ENCODE results near the gene SDCCAG8. TPM values are rescaled to one million over a fixed set of nuclear protein-coding genes. Genes with fewer than 3 reads are reported as not detected.

SDCCAG8 gene
- total and polyA plus RNA-seq, 2 of the 8 experiments (the other 6 are each of a cell fraction or from before 2014, with no cell fraction given) = 15.6 to 21.0 TPM

DNA sequence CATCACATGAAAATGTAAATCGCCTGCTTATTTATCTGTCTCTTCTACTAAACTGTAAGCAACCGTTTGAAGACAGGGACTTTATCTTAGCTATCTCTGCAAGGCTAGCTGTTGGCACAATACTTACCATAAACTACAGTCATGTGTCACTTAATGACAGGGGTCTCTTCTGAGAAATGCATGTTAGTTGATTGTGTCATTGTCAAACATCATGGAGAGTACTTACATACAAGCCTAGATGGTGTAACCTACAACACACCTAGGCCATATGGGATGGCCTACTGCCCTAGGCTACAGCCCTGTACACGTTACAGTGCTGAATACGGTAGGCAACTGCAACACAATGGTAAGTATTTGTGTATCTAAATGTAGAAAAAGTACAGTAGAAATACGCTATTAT, 267.9 kb downstream of the SDCCAG8 start (continued):
- TF ChIP-seq, protein P1, sequence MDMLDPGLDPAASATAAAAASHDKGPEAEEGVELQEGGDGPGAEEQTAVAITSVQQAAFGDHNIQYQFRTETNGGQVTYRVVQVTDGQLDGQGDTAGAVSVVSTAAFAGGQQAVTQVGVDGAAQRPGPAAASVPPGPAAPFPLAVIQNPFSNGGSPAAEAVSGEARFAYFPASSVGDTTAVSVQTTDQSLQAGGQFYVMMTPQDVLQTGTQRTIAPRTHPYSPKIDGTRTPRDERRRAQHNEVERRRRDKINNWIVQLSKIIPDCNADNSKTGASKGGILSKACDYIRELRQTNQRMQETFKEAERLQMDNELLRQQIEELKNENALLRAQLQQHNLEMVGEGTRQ (IDR thresholded peaks at IDR 0.05; ENCODE audit: low read length) = no peak
- TF ChIP-seq CBX5 (IDR thresholded peaks at IDR 0.05; ENCODE audit: low read depth, low read length) (no peak), PHF8 (conservative IDR thresholded peaks at IDR 0.05; ENCODE audit: low read depth, low read length) (no peak), SAP30 (IDR thresholded peaks at IDR 0.05; ENCODE audit: insufficient read depth, insufficient replicate concordance, low read length) (no peak)
- TF ChIP-seq, protein P2, sequence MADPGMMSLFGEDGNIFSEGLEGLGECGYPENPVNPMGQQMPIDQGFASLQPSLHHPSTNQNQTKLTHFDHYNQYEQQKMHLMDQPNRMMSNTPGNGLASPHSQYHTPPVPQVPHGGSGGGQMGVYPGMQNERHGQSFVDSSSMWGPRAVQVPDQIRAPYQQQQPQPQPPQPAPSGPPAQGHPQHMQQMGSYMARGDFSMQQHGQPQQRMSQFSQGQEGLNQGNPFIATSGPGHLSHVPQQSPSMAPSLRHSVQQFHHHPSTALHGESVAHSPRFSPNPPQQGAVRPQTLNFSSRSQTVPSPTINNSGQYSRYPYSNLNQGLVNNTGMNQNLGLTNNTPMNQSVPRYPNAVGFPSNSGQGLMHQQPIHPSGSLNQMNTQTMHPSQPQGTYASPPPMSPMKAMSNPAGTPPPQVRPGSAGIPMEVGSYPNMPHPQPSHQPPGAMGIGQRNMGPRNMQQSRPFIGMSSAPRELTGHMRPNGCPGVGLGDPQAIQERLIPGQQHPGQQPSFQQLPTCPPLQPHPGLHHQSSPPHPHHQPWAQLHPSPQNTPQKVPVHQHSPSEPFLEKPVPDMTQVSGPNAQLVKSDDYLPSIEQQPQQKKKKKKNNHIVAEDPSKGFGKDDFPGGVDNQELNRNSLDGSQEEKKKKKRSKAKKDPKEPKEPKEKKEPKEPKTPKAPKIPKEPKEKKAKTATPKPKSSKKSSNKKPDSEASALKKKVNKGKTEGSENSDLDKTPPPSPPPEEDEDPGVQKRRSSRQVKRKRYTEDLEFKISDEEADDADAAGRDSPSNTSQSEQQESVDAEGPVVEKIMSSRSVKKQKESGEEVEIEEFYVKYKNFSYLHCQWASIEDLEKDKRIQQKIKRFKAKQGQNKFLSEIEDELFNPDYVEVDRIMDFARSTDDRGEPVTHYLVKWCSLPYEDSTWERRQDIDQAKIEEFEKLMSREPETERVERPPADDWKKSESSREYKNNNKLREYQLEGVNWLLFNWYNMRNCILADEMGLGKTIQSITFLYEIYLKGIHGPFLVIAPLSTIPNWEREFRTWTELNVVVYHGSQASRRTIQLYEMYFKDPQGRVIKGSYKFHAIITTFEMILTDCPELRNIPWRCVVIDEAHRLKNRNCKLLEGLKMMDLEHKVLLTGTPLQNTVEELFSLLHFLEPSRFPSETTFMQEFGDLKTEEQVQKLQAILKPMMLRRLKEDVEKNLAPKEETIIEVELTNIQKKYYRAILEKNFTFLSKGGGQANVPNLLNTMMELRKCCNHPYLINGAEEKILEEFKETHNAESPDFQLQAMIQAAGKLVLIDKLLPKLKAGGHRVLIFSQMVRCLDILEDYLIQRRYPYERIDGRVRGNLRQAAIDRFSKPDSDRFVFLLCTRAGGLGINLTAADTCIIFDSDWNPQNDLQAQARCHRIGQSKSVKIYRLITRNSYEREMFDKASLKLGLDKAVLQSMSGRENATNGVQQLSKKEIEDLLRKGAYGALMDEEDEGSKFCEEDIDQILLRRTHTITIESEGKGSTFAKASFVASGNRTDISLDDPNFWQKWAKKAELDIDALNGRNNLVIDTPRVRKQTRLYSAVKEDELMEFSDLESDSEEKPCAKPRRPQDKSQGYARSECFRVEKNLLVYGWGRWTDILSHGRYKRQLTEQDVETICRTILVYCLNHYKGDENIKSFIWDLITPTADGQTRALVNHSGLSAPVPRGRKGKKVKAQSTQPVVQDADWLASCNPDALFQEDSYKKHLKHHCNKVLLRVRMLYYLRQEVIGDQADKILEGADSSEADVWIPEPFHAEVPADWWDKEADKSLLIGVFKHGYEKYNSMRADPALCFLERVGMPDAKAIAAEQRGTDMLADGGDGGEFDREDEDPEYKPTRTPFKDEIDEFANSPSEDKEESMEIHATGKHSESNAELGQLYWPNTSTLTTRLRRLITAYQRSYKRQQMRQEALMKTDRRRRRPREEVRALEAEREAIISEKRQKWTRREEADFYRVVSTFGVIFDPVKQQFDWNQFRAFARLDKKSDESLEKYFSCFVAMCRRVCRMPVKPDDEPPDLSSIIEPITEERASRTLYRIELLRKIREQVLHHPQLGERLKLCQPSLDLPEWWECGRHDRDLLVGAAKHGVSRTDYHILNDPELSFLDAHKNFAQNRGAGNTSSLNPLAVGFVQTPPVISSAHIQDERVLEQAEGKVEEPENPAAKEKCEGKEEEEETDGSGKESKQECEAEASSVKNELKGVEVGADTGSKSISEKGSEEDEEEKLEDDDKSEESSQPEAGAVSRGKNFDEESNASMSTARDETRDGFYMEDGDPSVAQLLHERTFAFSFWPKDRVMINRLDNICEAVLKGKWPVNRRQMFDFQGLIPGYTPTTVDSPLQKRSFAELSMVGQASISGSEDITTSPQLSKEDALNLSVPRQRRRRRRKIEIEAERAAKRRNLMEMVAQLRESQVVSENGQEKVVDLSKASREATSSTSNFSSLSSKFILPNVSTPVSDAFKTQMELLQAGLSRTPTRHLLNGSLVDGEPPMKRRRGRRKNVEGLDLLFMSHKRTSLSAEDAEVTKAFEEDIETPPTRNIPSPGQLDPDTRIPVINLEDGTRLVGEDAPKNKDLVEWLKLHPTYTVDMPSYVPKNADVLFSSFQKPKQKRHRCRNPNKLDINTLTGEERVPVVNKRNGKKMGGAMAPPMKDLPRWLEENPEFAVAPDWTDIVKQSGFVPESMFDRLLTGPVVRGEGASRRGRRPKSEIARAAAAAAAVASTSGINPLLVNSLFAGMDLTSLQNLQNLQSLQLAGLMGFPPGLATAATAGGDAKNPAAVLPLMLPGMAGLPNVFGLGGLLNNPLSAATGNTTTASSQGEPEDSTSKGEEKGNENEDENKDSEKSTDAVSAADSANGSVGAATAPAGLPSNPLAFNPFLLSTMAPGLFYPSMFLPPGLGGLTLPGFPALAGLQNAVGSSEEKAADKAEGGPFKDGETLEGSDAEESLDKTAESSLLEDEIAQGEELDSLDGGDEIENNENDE (IDR thresholded peaks at IDR 0.05; ENCODE audit: insufficient replicate concordance, low read length) = no peak

Measured in H1 (cell line).